Inflammatory macrophage treated with lipopolysaccharide for 4 hours (primary cell): ENCODE measurements around the gene CIAO3.
"Not testable (repeated sequence)": the region's sequence is repeated elsewhere in the genome, so short reads cannot be mapped to it uniquely, and the experiment has no call there.

Source experiments
- DNase-seq: peaks from one replicate; pipeline ENCODE4 v3.0.0-alpha.2; 2020

Gene CIAO3

GRCh38 chr16:708019-708418 is 32.8 kb downstream of the CIAO3 start:
- DNase-seq: no peak

GRCh38 chr16:707062-707538 is 33.7 kb downstream of the CIAO3 start:
- no peak for DNase-seq

DNA sequence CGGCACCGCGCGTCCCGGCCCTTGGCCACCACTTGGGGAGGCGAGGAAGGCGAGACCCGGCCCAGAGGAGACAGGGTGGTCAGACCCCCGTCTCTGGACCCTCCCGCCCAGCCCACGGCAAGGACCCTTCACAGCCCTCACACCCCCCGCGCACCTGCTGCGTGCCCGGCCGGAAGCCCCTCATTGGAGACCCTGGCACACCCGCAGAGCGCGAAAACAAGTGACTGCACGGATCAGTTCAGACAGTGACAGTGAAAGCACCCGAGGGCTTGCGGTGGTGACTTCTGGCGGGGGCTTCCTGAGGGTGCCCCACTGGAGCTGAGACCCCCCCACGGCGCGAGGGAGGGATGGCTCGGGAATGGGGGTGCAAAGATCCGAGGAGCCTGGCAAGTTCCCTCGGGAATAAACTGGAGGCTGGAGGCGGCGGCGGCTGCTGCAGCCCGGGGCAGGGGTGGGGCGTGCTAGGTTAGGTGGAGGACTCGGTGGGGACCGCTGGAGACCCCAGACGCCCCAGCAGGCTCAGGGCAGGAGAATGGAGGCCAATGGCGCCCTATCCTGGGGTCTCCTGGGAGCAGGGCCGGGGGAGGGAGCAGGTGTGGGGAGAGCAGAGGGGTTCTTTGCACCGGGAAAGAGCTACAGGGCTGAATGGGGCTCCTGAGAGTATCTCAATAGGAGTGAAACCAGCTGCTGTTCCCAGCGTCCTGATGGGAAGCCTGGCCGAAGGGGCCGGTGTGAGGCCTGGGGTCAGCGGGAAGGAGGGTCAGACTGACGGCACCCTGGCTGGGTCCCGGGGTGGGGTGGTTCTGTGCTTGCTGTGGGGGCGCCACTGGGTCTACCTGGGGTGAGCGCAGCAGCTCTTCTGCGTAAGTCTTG is 34.4 kb downstream of the CIAO3 start:
- DNase-seq: no peak

- DNase-seq: no peak
Observed at GRCh38 chr16:705431-706188, 35.2 kb downstream of the CIAO3 start, which contains the start of gene FBXL16. Gene FBXL16 (minus strand): TSS chr16:705801. CDS start chr16:697405, 8,396 bp downstream.

- no peak for DNase-seq
Observed at GRCh38 chr16:704552-705380, 36.0 kb downstream of the CIAO3 start.

- no peak for DNase-seq
Observed at GRCh38 chr16:704047-704446, 36.8 kb downstream of the CIAO3 start.

DNA sequence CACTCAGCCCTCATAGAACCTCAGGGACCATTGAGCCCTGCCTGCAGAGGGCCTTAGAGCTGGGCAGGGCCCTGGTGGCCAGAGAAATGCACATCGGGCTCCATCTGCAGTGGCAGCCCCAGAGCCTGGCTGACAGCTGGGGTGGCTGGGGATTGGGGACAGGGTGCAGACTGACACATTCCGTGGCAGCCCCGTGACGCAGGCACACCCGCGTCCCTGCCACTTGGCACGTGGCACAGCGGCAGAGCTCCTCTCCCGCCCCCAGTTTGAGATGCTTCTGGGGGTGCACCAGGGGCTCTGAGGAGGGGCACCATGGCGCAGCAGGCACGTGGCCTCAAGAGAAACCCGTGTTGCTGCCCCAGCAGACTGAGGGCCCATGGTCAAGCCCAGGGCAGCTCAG is 37.4 kb downstream of the CIAO3 start:
- DNase-seq: no peak

DNA sequence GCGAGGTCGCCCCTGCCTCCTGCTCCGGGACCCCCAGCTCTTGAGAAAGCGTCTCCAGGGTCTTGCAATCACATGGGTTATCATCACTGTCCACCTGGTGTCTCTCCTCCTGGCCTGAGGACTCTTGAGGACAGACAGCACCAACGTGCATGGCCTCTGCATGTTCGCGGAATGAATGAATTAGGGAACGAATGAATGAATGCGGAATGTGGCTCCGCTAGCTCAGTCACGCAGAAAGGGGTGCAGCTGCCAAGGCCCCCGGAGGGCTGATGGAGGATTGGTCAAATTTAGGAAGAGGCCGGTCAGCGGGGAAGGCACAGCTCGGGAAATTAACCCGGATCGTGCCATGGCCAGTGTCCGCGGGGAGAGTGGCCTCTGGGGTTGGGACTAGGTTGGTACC is 38.5 kb downstream of the CIAO3 start:
- no peak for DNase-seq

DNA sequence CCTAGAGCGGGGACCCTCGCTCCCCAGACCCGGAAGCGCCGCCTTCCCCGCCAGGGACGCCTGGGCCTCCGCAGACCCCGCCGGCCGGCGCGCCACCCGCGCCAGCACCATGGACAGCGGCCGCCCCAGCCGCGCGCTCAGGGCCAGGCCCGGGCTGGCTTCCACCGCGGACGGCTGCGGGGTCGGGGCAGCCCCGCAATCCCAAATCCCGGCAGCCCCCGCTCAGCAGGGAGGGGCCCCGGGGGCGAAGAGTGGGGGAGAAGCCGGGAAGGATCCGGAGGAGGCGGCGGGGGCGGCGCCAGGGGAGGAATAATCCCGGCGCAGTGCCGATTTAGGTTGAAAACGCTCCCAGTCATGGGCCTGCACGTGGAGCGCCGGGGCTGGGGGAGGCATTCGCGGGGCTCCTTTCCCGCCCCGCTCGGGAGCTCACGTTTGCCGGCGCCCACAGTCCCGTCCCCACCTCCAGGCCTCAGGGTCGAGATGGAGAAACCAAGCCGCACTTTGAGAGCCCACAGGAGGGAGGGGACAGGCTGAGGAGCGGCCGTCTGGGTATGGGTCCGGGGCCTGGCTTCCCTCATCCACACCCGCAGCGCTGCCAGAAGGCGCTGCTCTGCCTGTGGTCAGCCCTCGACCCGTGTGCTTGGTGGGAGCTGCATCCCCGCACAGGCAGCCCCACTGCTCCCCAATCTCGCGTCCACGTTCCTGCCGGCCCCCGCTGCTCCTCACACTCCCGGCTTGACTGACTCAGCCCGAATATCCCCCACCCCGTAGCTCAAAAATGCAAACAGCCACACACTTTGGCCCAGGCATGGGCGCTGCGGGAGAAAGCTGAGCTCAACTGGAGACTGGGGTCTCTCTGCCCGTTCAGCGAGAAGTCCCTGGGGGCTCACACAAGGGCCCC is 39.9 kb downstream of the CIAO3 start:
- no peak for DNase-seq

DNA sequence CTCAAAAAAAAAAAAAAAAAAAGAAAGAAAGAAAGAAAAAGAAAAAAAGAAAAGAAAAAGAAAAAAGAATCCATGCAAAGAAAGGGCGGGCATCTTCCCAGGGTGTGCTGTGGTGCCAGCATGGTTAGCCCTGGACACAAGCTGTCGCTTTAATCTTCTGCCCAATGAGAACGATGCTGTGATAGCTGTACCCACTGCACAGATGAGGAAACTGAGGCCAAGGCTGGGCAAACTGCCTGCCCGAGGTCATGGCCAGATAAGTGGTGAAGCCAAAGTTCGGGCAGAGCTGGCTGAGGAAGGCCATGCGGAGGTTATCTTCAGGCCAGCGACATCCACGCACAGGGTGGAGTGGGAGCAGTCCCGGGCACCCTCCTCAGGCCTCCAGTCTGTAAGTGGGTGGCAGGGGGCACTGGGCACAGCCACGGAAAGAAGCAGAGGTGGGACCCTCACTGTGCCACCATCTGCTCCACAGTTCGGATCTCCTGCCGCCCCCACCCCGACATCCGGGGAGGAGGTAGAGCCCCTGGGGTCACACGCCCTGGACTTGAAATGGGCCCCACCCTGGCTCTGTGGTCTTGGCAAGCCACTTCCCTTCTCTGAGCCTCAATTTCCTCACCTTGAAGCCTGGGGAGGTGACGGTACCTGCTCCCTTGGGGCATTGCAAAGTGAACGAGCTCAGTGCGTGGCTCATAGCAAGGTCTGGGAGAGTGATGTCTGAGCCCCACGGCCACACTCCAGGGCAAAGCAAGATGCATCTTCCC is 41.7 kb downstream of the CIAO3 start:
- no peak for DNase-seq

DNA sequence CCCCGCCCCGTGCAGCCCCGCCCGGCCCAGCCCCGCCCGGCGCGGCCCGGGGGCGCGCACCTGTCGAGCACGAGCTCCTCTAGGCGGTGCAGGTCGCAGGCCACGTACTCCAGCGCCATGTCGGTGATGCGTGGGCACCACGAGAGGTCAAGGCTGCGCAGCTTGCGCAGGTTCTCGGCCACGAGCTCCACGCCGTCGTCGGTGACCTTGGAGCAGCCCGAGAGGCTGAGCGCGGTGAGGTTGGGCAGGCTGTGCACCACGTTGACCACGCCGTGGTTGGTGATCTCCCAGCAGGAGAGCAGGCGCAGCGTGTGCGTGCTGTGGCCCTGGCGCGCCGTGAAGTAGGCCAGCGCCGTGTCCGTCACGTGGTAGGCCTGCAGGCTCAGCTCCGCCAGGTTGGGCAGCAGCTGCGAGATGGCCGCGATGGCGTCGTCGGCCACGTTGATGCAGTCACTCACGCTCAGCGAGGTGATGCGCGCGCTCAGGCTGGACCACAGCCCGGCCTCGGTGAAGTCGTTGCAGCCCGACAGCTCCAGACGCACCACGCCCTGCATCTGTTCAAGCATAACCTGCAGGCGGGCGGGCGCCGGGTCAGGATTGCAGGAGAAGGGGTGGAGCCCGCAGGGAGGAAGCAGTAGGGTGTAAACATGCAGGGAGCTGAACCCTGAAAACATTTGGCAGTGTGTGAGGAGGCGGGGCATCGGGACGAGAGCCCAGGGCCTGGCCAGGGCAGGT is 45.3 kb downstream of the CIAO3 start:
- DNase-seq: no peak

GRCh38 chr16:694863-695354 is 45.9 kb downstream of the CIAO3 start:
- no peak for DNase-seq

GRCh38 chr16:694187-694862 is 46.5 kb downstream of the CIAO3 start:
- no peak for DNase-seq

GRCh38 chr16:693766-694165 is 47.0 kb downstream of the CIAO3 start:
- DNase-seq: no peak

DNA sequence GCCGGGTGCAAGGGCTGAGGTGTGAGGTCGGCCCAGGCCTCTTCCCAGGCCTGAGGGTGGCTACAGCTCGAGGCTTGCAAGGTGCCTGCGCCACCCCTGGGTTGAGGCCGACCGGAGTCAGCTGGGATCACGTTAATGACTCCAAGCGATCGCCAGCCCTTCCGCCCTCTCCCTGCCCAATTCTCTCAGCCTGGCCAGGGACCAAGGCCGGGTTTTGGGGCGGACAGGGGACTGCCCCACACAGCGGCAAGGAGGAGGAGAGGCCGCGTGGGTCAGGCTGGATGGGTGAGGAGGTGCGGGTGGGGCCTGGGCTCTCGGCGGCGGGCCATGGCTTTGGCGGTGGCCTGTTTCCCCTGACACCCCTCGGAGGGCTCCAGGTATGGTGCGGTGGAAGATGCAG is 47.4 kb downstream of the CIAO3 start:
- DNase-seq: no peak

GRCh38 chr16:692356-693108 is 48.3 kb downstream of the CIAO3 start:
- DNase-seq: no peak

- DNase-seq: not testable (repeated sequence)
Observed at GRCh38 chr16:691242-691641, 49.6 kb downstream of the CIAO3 start.

- no peak for DNase-seq
Observed at GRCh38 chr16:689175-689897, 51.5 kb downstream of the CIAO3 start.
